Endothelial cell of umbilical vein (primary cell): ENCODE measurements around the gene SLC16A2. TPM values are rescaled to one million over a fixed set of nuclear protein-coding genes. Genes with fewer than 3 reads are reported as not detected.

Experiments used
- BruUV-seq: library from RNA; stranded (reverse); fragments of 400-500 nt; replicated peaks from 2 replicates; lab custom pipeline; 2021; lab: Mats Ljungman, UMichigan
- CTCF ChIA-PET: fragments of 300-600, 350-600 bp; sonication (Branson Sonifier 250); formaldehyde crosslinking; loops from one replicate; lab custom pipeline; 2021; ENCODE audit warnings: antibody characterized with exemption, inconsistent platforms; lab: Charles Lee
- POLR2A ChIA-PET: fragments of 300-600, 350-600 bp; sonication (Branson Sonifier 250); formaldehyde crosslinking; loops from one replicate; lab custom pipeline; 2021; ENCODE audit warnings: antibody characterized with exemption, inconsistent platforms; lab: Charles Lee
- DNase-seq: peaks from one replicate; pipeline ENCODE4 v3.0.0-alpha.2; 2011; ENCODE audit warnings: low read depth, low spot score
- FAIRE-seq: peaks from 2 replicates; lab custom pipeline; 2011; peaks lifted over from hg19 to GRCh38; lab: Jason Lieb, UNC
- H2AFZ ChIP-seq: 2 replicates; pipeline ENCODE4 v1.6.0; 2012; ENCODE audit warnings: low read depth, low read length, control low read depth, inconsistent platforms
- H3K27ac ChIP-seq: 2 replicates; pipeline ENCODE4 v1.5.1; 2011; ENCODE audit warnings: low read depth, mild to moderate bottlenecking, control low read depth, low read length, moderate library complexity; ENCODE audit not compliant: insufficient read depth
- H3K27me3 ChIP-seq, 2 experiments: 2 replicates each; pipeline versions ENCODE4 v1.6.0 to v1.6.1; 2011; ENCODE audit warnings: low read length in 2 of 2, mixed read lengths in 1 of 2; ENCODE audit not compliant: control insufficient read depth in 2 of 2, insufficient read depth in 2 of 2
- H3K36me3 ChIP-seq, 2 experiments: 2 replicates in 1 of 2; 3 replicates in 1 of 2; pipeline ENCODE4 v1.5.1; 2011; ENCODE audit warnings: low read length in 2 of 2, mild to moderate bottlenecking in 1 of 2, moderate library complexity in 1 of 2; ENCODE audit not compliant: control insufficient read depth in 2 of 2, insufficient read depth in 2 of 2; ENCODE audit errors: extremely low read depth in 1 of 2
- H3K4me1 ChIP-seq: 3 replicates; pipeline ENCODE4 v1.5.1; 2011; ENCODE audit warnings: mild to moderate bottlenecking, low read length; ENCODE audit not compliant: control insufficient read depth, insufficient read depth; ENCODE audit errors: extremely low read depth
- H3K4me2 ChIP-seq: 2 replicates; pipeline ENCODE4 v1.6.1; 2011; ENCODE audit warnings: low read length, control low read depth, mixed read lengths; ENCODE audit not compliant: insufficient read depth
- H3K4me3 ChIP-seq, 3 experiments: fragments of 200-600 bp in 1 of 3; sonication (generic), shearing (Covaris generic) in 1 of 3; replicated peaks in 1 of 3; 2 replicates each; pipeline ENCODE4 v1.5.1; 2011 to 2016; ENCODE audit warnings: control low read depth in 3 of 3, low read length in 3 of 3, mild to moderate bottlenecking in 2 of 3, inconsistent platforms in 1 of 3, low read depth in 1 of 3, moderate library complexity in 1 of 3; ENCODE audit not compliant: insufficient read depth in 1 of 3
- H3K79me2 ChIP-seq: 2 replicates; pipeline ENCODE4 v1.6.0; 2012; ENCODE audit warnings: low read length, inconsistent platforms; ENCODE audit not compliant: control insufficient read depth, insufficient read depth
- H3K9ac ChIP-seq: replicated peaks from 2 replicates; pipeline ENCODE3; 2011; ENCODE audit warnings: low read length, control low read depth; ENCODE audit not compliant: insufficient read depth; ENCODE audit errors: extremely low read depth
- H3K9me1 ChIP-seq: replicated peaks from 3 replicates; pipeline ENCODE4 v1.6.0; 2011; ENCODE audit warnings: mild to moderate bottlenecking, low read length; ENCODE audit not compliant: control insufficient read depth, insufficient read depth; ENCODE audit errors: extremely low read depth
- H3K9me3 ChIP-seq: replicated peaks from 2 replicates; pipeline ENCODE4 v1.5.1; 2012; ENCODE audit warnings: low read length, inconsistent platforms; ENCODE audit not compliant: control insufficient read depth, insufficient read depth
- H4K20me1 ChIP-seq: replicated peaks from 2 replicates; pipeline ENCODE3; 2011; ENCODE audit warnings: mild to moderate bottlenecking, low read length; ENCODE audit not compliant: control insufficient read depth, insufficient read depth; ENCODE audit errors: extremely low read depth
- CTCF ChIP-seq, 2 donors: IDR thresholded peaks; 1 replicate in 1 of 2; 2 replicates in 1 of 2; pipeline ENCODE4 v1.5.1; 2011; ENCODE audit warnings: low read length in 2 of 2, mild to moderate bottlenecking in 2 of 2, moderate library complexity in 2 of 2, control low read depth in 1 of 2, inconsistent platforms in 1 of 2, low read depth in 1 of 2; ENCODE audit not compliant: insufficient read depth in 1 of 2; ENCODE audit errors: extremely low read depth in 1 of 2
- EZH2 ChIP-seq: IDR thresholded peaks from 2 replicates; pipeline ENCODE4 v1.6.1; 2012; ENCODE audit warnings: borderline replicate concordance, low read depth, mild to moderate bottlenecking, moderate library complexity, low read length, inconsistent platforms; ENCODE audit not compliant: severe bottlenecking
- FOS ChIP-seq: IDR thresholded peaks from 2 replicates; pipeline ENCODE4 v1.6.1; 2011; ENCODE audit warnings: mild to moderate bottlenecking, low read length, moderate library complexity, borderline replicate concordance; ENCODE audit not compliant: insufficient read depth
- GATA2 ChIP-seq: IDR thresholded peaks from 2 replicates; pipeline ENCODE4 v1.7.0; 2011; ENCODE audit warnings: low read depth, mild to moderate bottlenecking, moderate library complexity, mixed read lengths, low read length; ENCODE audit not compliant: insufficient read length, insufficient read depth
- JUN ChIP-seq: IDR thresholded peaks from 2 replicates; pipeline ENCODE4 v1.6.1; 2011; ENCODE audit warnings: borderline replicate concordance, low read depth; ENCODE audit not compliant: insufficient read length, insufficient read depth
- MAX ChIP-seq: IDR thresholded peaks from 2 replicates; pipeline ENCODE4 v1.6.1; 2011; ENCODE audit not compliant: insufficient read depth, insufficient read length
- MYC ChIP-seq: IDR thresholded peaks from one replicate; pipeline ENCODE4 v1.6.1; 2011; ENCODE audit warnings: mild to moderate bottlenecking, low read depth, low read length
- POLR2A ChIP-seq: IDR thresholded peaks from 2 replicates; pipeline ENCODE4 v1.6.1; 2012; ENCODE audit warnings: low read depth, mild to moderate bottlenecking, control low read depth, low read length
- POLR2AphosphoS5 ChIP-seq: IDR thresholded peaks from 2 replicates; pipeline ENCODE4 v1.6.1; 2012; ENCODE audit warnings: low read depth, mild to moderate bottlenecking, control low read depth, low read length, moderate library complexity; ENCODE audit not compliant: insufficient read depth
- dilution Hi-C: fragments of 300-500 bp; cut with MboI; formaldehyde crosslinking; loops from one replicate; pipeline ENCODE4 v1.15.0; 2019; ENCODE audit warnings: low sequenced_read_pairs; ENCODE audit not compliant: extremely low pct_ligation_motif_present
- intact Hi-C: fragments of 100-400 bp; cut with micrococcal nuclease; formaldehyde crosslinking; loops from one replicate; pipeline ENCODE4 v1.10.0; 2022
- polyA plus RNA-seq, 4 experiments: library from polyadenylated mRNA; depleted of rRNA in 3 of 4; stranded (reverse) in 3 of 4; unstranded in 1 of 4; fragments of >200 nt; gene quantifications; 2 replicates each; pipeline versions ENCODE4 v1.2.1 to v1.2.3, GENCODE V29; 2011 to 2012; ENCODE audit warnings: missing spikeins in 1 of 4
- total RNA-seq: library from RNA; stranded (reverse); gene quantifications from 2 replicates; pipeline ENCODE4 v1.2.3, GENCODE V29; 2021

Gene SLC16A2
- total and polyA plus RNA-seq, 2 donors (not counting 3 experiments of a cell fraction or from before 2014, with no cell fraction given) = 3.1 to 3.6 TPM

GRCh38 chrX:74446876-74447275, 25.6 kb downstream of the SLC16A2 start:
- Histone ChIP-seq H3K4me3 (no peak overlapping the region), H3K27me3 (no peaks in the 10 kb centered on the region), H4K20me1 (no peaks in the 10 kb centered on the region), H2AFZ (no peak overlapping the region), H3K9me1 (no peaks in the 10 kb centered on the region), H3K9ac (no peak overlapping the region), H3K9me3 (no peaks in the 10 kb centered on the region), H3K27ac (no peak overlapping the region), H3K4me2 (no peak overlapping the region), H3K4me1 (no peaks in the 10 kb centered on the region), H3K36me3 (no peaks in the 10 kb centered on the region), H3K79me2 (no peaks in the 10 kb centered on the region)
- TF ChIP-seq POLR2A (no peak), FOS (no peak), MAX (no peak), MYC (no peak), CTCF (IDR thresholded peaks at IDR 0.05; ENCODE audit: extremely low read depth in 1 of 2, insufficient read depth in 1 of 2, low read depth in 1 of 2, low read length in 2 of 2) (no peak), EZH2 (no peak), POLR2AphosphoS5 (no peak), GATA2 (no peak), JUN (no peak)
- intact Hi-C loops (no loop called here), dilution Hi-C loops (no loop called here)
- FAIRE-seq = no peak
- DNase-seq = no peak
- no TSS peak for BruUV-seq
- ChIA-PET POLR2A (no interaction called here), CTCF (no interaction called here)
